Measurements from ENCODE around the gene SLC25A22. TPM values are rescaled to one million over a fixed set of nuclear protein-coding genes. Genes with fewer than 3 reads are reported as not detected.

Gene SLC25A22
- total and polyA plus RNA-seq, 9 of the 15 experiments (the other 6 are each of a cell fraction or from before 2014, with no cell fraction given), result 0.41 to 55.4 (median 11.4) TPM

- TF ChIP-seq VEZF1 (CRISPR knock-in tag; IDR thresholded peaks at IDR 0.05) (peak; percentile 75), BHLHE40 (IDR thresholded peaks at IDR 0.05; ENCODE audit: low read length) (peak; percentile 80), MLX (CRISPR knock-in tag; conservative IDR thresholded peaks at IDR 0.05) (no peak)
Measured at GRCh38 chr11:844693-845644, 46.9 kb upstream of the SLC25A22 start (continued).

- FAIRE-seq (no peak), DNase-seq (ENCODE audit: extremely low read depth in 1 of 4, low spot score in 3 of 4) (peak; percentile 49 to 68 (median 58)), ATAC-seq (no peak)
- H3K36me3 ChIP-seq (ENCODE audit: control insufficient read depth, insufficient read depth, low read length), result peaks cover 23% of the 10 kb centered on the region; the same call in 1 of the 3 replicates
- H3K27ac ChIP-seq (ENCODE audit: extremely low read depth, low read depth, low read length), result peak overlapping the region; percentile 98; the same call in 2 of the 3 replicates
- no peaks in the 10 kb centered on the region for H3K9me3 ChIP-seq (replicated peaks; ENCODE audit: control insufficient read depth, insufficient read depth, low read depth, low read length)
- H3K9ac ChIP-seq (ENCODE audit: insufficient read depth in 1 of 2, low read depth in 2 of 2, low read length in 2 of 2), result peak overlapping the region; percentile 91 to 93; a peak in 3 of 4 replicates
- POLR2A ChIA-PET, result interaction anchor here (0.7 to 5.2 kb wide), 5 partner anchors 11 to 166 kb away, joined by 3 to 36 read pairs (median 4); partner anchors contain the start of gene PNPLA2
- H4K20me1 ChIP-seq (replicated peaks; ENCODE audit: control insufficient read depth, insufficient read depth, low read length), result no peaks in the 10 kb centered on the region; the same call in 1 of the 2 replicates
- no peaks in the 10 kb centered on the region for H3K27me3 ChIP-seq (ENCODE audit: control insufficient read depth in 2 of 2, insufficient read depth in 2 of 2, low read length in 2 of 2)
- H3K4me2 ChIP-seq (ENCODE audit: insufficient read depth, low read length), result peak overlapping the region; percentile 60
- intact Hi-C loops (cut with micrococcal nuclease), result loop anchor here (2.0 to 10.0 kb wide), 2 partner anchors 35 to 71 kb away; partner anchors contain the start of genes CHID1 and RPLP2
- WGBS (ENCODE audit: insufficient coverage, low coverage, missing lambda C conversion rate), result 35% methylated on average over 17 of the region's 25 CpGs
- CTCF ChIA-PET (ENCODE audit: low intra/inter-chr PET ratio), result no interaction called here
- BruUV-seq (replicated peaks), result TSS peak; percentile 36
- H2AFZ ChIP-seq (ENCODE audit: low read depth, low read length), result no peak overlapping the region
- in situ Hi-C loops (cut with MboI), result no loop called here
- H3K4me1 ChIP-seq (replicated peaks in 1 of 2; ENCODE audit: control insufficient read depth in 2 of 2, insufficient read depth in 2 of 2, low read length in 2 of 2), result peaks cover 27 to 83% of the 10 kb centered on the region in 2 experiments
- H3K4me3 ChIP-seq, result peak overlapping the region; percentile 98
- peaks cover 46% of the 10 kb centered on the region for H3K79me2 ChIP-seq (ENCODE audit: control insufficient read depth, insufficient read depth, low read length)
- peaks cover 4% of the 10 kb centered on the region for H3K9me1 ChIP-seq (ENCODE audit: control insufficient read depth, insufficient read depth, low read length)
- TF ChIP-seq CC2D1A (IDR thresholded peaks at IDR 0.05), result no peak
- no peak for TF ChIP-seq JUND (IDR thresholded peaks at IDR 0.05; ENCODE audit: borderline replicate concordance, low read depth, low read length)
- no peak for TF ChIP-seq JUND (tag; IDR thresholded peaks at IDR 0.05; ENCODE audit: borderline replicate concordance, low read depth, low read length)
- TF ChIP-seq RBM15 (IDR thresholded peaks at IDR 0.05; ENCODE audit: insufficient read depth, low read length), result no peak
- no peak for TF ChIP-seq GTF2F1 (IDR thresholded peaks at IDR 0.05; ENCODE audit: low read depth, low read length)
- no peak for TF ChIP-seq ZBTB49 (CRISPR knock-in tag; IDR thresholded peaks at IDR 0.05; ENCODE audit: borderline replicate concordance)
- TF ChIP-seq E2F3 (CRISPR knock-in tag; IDR thresholded peaks at IDR 0.05), result no peak
- no peak for TF ChIP-seq ZNF224 (CRISPR knock-in tag; IDR thresholded peaks at IDR 0.05)
- TF ChIP-seq CBFB (CRISPR knock-in tag; IDR thresholded peaks at IDR 0.05), result no peak
- no peak for TF ChIP-seq MIER1 (IDR thresholded peaks at IDR 0.05; ENCODE audit: low read depth)
Measured at GRCh38 chr11:843818-844692, 46.0 kb upstream of the SLC25A22 start.

Data from K562 (cell line).